NCI-H748 (cell line): ENCODE measurements around the gene CDC42EP3.

Experiments
- DNase-seq: peaks from one replicate; lab custom pipeline; 2025; ENCODE audit not compliant: unreplicated experiment; lab: John Stamatoyannopoulos, UW

Gene CDC42EP3

DNA sequence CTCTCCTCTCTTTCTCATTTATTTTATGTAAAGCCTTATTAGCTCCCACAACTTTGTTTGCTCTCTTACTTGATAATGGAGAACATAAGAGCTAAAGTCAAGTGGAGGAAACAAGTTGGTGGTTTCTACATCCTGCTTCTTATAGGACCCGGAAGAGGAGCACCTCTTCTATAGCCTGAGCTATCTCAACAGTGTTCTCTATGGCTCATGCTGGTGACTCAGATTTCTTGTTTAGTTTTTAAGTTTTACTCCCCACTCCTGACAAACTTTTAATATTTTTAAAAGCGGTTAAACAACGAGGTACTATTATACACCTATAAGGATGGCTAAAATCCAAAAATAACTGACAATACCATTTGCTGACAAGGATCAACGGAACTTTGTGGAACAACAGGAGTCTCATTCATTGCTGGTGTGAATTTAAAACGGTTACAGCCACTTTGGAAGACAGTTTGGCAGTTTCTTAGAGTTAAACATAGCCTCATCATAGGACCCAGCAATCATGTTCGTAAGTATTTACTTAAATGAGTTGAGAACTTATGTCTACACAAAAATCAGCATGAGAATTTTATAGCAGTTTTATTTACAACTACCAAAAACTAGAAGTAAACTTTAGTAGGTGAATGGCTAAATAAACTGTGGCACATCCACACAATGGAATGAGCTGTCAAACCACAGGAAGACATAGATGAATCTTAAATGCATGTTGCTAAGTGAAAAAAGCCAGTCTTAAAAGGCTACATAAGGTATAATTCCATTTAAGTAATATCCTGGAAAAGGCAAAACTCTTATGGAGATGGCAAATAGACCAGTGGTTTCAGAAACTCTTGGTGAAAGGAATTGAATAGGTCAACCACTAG is 12.7 kb upstream of the CDC42EP3 start:
- DNase-seq: no peak

GRCh38 chr2:37683241-37683640 is 11.8 kb upstream of the CDC42EP3 start:
- no peak for DNase-seq

DNA sequence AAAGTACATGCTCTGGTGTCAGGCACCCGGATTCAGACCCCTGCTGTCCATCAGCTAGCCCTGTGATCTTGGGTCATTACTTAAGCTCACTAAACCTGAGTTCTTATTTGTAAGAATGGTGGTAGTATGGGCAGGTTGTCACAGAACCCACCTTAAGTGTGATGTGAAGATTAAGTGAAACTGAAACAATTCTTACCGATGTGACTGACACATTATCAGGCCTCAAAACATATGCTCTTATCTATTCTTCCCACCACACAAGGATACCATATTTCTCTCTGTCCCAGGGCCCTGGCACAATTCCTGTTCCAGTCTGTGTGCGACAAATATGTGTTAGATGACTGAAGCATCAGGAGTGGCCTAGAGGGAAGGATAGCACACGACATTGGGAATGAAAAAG is 11.0 kb upstream of the CDC42EP3 start:
- no peak for DNase-seq

- no peak for DNase-seq
These were observed 10.1 kb upstream of the CDC42EP3 start for GRCh38 chr2:37681587-37681986.

DNA sequence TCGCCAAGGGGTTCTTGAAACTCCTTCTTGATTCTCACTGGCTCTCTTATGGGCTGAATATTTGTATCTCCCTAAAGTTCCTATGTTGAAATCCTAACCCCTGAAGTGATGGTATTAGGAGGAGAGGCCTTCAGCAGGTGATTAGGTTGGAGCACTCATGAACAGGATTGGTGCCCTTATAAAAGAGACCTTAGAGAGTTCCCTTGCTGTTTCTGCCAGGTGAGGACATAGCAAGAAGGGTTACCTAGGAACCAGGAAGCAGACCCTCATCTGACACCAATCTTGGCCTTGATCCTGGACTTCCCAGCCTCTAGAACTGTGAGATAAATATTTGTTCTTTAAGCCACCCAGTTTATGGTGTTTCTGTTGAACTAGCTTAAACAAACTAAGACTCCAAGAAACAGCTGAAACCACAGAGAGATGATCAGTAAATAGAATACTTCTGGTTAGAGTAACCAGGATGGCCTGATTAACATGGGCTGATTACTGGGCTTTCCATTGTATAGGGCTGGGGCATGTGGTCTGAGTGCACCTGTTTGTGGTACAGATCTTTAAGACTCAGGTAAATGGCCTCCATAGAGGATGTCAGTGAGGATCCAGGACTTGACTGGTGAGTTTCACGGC is 7.7 kb upstream of the CDC42EP3 start:
- DNase-seq: peak; percentile 21

DNA sequence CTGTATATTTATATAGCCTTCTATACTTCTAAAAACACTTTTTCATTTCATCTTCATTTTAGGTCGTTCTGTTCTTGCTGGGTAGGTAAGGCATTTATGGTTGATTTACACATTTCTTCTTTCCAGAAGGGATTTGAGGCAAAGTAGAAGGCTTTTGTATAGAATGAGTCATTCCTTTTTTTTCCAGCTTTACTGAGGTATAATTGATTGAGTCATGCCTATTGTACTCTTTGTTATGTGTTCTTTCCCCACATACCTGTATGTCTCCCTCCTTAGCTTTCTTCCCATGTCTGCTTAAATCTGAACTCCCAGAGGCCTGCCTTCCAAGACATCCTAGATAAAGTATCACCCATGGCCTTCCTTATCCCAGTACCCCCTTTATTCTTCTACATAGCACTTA is 4.8 kb upstream of the CDC42EP3 start:
- no peak for DNase-seq

- no peak for DNase-seq
These were observed 3.5 kb upstream of the CDC42EP3 start for GRCh38 chr2:37674946-37675345.

GRCh38 chr2:37672870-37673184 is 1.4 kb upstream of the CDC42EP3 start:
- no peak for DNase-seq

GRCh38 chr2:37672104-37672869 is 845 bp upstream of the CDC42EP3 start:
- DNase-seq: peak; percentile 82

DNA sequence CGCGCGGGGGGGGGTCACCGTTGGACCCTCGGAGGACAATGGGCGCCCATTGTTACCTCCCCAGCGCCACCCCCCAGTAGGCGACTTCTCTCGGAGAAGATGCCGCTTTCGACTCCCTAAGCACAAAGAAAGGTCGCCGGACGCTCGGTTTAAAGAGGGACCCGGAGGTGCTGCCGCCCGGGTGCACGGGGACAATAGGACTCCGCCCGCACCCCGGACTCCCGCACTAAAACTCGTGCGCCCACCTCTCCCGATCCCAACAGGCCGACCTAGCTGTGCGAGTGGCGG is 318 bp upstream of the CDC42EP3 start:
- no peak for DNase-seq

DNA sequence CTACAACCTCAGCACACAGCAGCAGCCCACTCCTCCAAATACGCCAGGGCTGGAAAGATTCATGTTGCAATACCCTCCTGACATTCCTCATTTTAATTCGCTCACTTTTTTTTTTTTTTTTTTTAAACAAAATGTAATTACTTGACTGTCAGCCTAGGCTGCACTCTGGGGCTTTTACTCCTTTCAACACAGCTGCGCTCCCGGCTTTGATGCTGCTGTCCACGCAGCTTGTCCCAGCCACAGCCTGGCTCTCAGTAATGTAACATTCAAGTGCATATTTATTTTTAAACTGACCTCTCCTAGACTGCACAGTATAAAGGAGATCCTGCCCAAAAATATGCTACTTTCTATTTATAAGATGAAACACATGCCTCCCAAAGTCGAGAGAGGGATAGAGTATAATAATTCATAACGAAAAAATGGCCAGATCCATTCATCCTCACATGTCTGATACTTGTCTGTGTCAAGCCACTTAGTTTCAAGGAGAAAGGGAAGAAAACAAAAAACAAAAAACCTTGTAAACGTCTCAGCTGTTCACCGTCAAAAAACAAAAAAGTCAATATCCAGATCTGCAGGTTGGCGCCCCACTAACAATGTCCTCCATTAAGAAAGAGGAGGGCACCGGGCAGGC is 949 bp downstream of the CDC42EP3 start:
- DNase-seq: no peak

GRCh38 chr2:37669446-37669845 is 2.0 kb downstream of the CDC42EP3 start:
- DNase-seq: no peak

- no peak for DNase-seq
These were observed 3.7 kb downstream of the CDC42EP3 start for GRCh38 chr2:37667704-37668103.

DNA sequence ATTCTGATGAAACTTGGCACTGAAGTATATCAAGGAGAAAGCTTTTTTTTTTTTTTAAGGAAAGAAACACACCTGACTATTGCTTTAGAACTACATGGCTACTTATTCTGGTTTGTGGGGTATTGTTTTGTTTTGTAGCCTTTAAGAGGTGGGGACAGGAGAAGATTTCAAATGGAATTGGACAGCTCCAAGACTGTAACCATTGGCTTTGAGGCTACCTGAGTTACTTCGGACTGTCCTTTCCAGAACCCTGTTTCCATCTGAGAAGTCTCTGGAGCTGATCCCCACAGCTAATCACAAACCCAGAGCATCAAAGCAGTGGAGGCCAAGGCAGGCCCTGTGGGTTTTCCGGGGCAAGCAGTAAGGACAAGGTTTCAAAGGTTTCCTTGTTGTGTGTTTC is 4.7 kb downstream of the CDC42EP3 start:
- no peak for DNase-seq

DNA sequence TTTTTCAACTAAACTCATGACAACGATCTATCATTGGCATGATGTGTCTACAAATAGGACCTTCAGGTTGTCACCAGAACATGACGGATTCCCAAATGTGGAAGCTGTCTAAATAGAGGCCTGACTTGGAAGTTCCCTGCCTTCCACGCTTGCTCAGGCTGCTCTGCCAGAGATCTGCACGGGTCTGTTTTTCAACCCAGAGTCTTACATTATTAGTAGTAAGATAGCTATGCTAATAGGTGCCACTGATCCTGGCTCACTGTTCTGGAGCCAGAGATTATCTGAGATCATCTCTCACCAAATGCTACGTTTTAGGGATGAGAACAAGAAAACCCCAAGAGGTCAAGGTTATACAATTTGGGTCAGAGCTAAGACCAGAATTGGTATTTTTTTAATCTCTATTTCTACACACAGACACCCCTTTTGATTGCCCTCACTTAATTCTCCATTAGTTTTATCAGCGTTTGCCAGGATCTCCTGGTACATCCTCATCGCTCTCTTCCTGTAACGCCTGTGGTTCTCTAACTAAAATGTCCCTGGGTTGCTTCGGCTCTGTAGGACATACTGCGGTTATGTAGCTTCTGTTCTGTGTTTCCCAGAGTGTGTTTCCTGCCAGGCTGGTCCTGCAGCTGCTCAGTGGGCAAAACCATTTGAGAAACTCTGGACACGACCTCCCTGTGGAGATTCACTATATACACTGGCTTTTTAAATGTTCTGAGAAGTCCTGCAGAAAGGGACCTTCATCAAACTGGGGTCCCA is 5.7 kb downstream of the CDC42EP3 start:
- no peak for DNase-seq

DNA sequence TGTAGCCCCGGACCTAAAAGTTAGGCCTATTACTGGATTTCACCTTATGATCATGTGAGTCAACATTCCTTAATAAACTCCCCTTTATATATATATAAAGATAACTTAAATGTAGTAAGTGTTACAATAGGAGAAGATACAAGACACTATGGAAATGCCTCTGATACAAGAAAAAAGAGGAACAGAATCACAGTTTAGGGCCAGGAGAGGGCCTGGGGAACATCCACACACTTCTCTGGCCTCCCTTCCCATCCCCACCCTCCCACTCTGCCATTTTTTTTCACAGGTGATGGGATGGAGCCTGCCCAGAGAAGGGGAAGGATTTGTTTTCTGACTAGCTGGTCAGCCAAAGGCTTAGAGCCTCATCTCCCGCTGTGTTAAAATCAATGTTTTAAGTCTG is 6.4 kb downstream of the CDC42EP3 start:
- DNase-seq: no peak

DNA sequence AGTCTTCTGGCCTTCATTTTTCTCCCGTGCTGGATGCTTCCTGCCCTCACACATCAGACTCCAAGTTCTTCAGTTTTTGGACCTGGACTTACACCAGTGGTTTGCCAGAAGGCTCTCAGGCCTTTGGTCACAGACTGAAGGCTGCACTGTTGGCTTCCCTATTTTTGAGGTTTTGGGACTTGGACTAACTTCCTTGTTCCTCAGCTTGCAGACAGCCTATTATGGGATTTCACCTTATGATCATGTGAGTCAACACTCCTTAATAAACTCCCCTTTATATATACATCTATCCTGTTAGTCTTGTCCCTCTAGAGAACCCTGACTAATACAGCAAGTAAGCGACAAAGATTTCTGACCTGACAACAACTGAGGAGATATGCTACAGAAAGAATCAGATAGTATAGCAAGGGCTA is 7.2 kb downstream of the CDC42EP3 start:
- DNase-seq: no peak

- DNase-seq: no peak
These were observed 8.1 kb downstream of the CDC42EP3 start for GRCh38 chr2:37663390-37663789.

GRCh38 chr2:37659723-37660122 is 11.7 kb downstream of the CDC42EP3 start:
- DNase-seq: no peak

DNA sequence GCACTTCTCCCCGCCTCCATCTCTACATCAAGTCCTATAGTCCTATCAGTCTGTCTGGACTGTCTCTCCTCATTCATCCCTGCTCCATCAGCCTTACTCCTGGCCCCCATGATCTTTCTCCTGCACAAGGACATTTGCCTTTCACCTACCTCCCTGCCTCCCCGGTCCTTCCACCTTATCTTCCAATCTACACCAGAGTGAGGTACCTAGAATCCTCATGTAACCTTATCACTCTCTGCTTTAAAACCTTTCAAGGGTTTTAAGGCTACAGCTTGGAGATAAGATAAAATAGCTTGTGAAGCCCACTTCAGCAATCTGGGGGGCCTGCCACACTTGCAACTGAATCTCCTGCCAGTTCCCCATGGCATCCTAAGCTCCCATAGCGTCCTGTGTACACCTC is 12.8 kb downstream of the CDC42EP3 start:
- DNase-seq: no peak

DNA sequence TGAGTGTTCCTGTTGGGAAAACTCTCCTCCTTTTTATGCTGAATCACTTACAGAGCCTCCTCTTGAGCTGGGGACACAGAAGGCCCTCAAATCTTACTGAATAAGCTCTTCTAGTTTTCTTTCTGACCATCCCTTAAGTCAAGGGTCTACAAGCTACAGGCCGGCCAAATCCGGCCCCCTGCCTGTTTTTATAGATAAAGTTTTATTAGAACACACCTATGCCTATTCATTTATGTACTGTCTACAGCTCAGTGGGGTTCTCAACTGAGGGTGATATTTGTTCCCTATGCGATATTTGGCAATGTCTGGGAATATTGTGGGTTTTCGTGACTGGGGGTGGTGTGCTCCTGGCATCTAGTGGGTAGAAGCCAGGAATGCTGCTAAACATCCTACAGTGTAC is 14.0 kb downstream of the CDC42EP3 start:
- DNase-seq: no peak
